GM19372 (cell line): Measurements from ENCODE around the gene ANOS1.
"Not testable (repeated sequence)": the region's sequence is repeated elsewhere in the genome, so short reads cannot be mapped to it uniquely, and the experiment has no call there.

ENCODE experiments used
- ATAC-seq: cut with Tn5 transposase; IDR thresholded peaks from one replicate; pipeline ENCODE4 v1.9.1; 2021; ENCODE audit warnings: mild to moderate bottlenecking, low read depth, moderate library complexity; ENCODE audit not compliant: unreplicated experiment

The ANOS1 gene

DNA sequence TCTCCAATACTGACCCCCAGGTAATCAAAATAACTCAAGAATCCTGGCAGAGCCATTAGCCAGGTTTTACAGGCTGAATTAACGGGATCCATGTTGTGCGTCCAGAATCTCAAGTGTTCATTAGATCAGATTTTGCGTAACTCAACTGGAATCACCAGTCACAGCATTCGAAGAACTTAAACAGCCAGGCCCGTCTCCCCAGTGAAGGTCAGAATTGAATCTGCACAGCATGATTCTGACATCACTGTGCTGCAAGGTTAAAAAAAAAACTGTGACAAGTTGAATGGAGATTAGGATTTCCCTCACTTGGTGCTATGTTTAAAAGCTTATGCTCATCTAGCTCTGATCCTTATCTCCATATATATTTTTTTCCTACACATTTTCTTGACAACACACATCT lies 96.1 kb downstream of the ANOS1 start:
- ATAC-seq, result no peak

DNA sequence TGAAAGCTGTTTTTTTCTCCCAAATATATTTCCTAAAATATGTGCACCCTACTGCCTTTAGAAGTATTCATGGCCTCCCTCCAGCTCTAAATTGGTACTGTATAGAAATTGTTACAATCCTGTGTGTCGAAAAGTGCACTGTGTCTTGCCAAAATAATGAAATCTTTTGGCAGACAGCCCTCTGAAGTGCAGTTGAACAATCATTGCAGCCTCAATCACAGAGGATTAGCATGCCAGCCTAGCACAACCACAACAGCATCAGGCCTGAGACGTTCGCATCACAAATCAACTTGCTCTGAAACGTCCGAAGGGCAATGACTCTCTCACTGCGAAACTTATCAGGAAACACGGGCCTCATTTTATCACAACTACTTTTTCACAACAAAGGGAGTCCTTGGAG lies 99.0 kb downstream of the ANOS1 start:
- no peak for ATAC-seq

DNA sequence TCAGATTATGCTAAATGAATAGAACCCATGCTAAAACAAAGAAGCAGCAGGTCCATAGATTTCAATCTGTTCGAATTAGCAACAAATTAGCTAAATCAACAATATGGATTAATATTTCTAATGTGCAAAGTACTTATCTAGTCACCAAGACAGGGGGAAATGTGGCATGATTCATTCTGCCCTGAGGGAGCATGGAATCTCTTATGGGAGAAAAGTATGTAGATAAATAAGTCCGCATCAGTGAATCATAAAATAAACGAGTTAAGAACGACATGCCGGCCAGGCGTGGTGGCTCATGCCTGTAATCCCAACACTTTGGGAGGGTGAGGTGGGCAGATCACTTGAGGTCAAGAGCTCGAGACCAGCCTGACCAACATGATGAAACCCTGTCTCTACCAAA lies 102.1 kb downstream of the ANOS1 start:
- no peak for ATAC-seq

DNA sequence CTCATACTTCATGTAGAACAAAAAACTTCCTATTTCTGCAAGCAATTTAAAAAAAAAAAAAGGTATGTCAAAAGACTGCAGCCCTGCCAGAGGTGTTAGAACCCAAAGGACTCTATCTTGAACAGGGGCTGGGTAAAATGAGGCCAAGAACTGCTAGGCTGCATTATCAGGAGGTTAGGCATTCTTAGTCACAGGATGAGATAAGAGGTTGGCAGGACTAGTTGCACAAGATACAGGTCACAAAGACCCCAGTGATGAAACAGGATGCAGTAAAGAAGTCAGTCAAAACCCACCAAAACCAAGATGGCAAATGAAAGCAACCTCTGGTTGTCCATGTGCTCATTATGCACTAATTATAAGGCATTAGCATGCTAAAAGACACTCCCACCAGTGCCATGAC lies 104.1 kb downstream of the ANOS1 start:
- no peak for ATAC-seq

DNA sequence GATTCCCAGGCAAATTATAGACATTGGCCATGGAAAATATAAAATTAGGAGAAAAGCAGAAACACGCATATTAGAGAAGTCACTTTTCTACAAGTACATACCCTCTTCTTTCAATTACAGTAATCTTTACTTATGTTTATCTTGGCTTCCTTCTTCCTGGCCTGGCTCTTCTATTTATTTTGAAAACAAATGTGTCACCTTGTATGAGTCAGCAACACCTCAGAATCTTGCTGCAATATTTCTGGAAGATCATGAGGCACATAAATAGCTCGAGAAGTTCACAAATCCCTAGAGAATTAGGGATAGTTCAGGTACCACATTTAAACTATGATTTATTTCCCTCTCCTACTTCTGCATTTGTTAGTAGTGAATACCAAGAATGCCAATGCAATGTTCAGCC lies 124.6 kb downstream of the ANOS1 start:
- no peak for ATAC-seq

DNA sequence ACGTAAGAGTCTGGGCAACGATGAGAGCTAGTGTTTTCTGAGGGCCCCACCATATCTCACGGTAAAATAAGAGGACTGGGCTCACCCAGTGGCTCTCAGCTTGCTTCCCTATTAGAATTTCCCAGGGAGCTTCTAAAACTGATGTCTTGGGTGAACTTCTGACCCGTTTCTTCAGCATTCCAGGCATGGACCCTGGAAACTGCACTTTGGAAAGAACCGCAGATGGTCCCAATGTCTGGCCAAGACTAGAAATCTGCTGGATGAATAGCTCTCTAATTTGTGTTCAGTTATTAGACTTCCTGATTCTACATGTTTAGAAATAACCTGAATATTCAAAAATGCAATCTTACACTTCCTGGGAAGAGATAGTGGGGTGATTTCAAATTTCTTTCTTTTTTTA lies 127.8 kb downstream of the ANOS1 start:
- no peak for ATAC-seq

DNA sequence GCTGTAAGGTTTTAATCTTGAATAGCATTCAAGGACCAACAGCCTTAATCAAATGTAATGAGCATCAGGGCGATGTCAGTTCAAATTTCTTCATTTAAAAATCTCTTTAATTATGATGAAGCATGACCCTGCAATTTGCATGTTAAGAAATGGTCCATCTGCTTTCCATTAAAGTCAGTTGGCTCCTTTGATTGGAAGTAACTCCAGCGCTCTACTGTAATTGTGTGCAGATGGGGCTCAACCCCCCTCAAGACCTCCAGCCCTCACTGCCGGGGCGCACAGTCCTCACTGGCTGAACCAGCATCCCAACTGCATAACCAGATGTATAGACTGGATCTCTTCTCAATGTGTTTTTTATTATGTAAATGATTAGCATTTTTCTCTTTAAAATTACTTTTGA lies 140.4 kb downstream of the ANOS1 start:
- no peak for ATAC-seq

DNA sequence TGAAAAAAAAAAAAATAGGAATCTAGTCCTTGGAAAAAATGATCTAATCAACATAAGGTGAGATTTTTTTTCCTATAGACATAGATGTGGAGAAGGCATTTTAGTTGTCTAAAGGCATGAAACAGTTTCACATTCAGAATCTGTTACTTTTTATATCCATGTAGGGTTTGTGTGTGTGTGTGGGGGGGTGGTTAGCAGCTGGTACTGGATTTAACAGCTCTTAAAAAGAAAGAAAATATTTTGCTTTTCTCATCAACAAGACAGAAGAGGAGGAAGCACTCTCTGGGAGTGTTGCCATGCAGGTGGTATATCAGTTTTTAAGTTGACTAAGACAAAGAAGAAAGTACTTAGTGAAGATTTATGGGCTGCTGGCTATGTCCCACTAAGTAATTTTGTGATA lies 145.0 kb downstream of the ANOS1 start:
- no peak for ATAC-seq

DNA sequence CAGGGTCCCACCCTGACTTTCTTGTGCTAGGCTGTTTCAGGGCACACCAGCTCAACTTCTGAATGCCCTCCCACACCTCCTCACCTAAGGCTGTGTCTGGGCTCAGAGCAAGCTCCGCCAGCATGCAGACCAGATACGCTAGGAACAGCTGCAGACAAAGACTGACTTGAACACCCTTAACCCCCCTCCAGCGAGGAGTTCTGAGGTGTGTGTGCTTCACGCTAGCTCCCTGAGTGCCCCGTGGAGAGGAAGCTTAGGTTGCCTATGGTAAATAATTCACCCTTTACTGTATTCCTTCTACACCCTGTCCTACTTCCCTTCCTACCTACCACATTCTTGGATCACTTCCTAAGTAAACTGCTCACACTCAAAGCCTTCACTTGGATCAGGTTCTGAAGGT lies 152.3 kb downstream of the ANOS1 start:
- no peak for ATAC-seq

DNA sequence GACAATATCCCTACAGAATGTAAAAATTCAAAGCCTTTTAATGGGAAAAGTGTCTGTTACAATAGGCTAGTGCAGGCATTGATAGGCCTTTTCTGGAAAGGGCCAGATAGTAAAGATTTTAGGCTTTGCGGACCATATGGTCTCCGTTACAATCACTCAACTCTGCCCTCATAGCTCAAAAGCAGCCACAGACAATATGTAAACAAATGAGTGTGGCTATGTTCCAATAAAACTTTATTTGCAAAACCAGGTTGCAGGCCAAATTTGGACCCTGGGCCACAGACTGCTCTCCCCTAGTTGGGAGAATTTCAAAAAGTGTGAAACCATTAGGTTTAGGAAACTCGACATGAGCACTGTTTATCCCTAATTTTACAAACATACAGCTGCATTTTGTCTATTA lies 155.1 kb downstream of the ANOS1 start:
- no peak for ATAC-seq

DNA sequence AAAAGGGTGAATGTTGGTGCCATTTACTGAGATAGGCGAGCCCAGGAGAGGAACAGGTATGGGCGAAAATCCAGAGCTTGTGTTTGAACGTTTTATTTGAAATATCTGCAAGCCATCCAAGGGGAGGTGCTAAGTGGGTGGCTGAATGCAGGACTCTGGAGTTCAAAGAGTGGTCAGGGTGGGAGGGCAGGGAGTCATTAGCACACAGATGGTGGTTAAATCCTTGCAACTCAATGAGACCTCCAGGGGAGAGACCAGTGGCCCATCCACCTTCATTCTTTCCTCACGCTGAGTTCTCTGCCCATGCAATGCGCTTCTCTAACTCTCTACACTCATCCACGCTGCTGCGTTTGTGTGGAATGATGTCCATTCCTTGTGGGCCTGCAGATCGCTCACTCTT lies 166.2 kb downstream of the ANOS1 start:
- ATAC-seq, result no peak

DNA sequence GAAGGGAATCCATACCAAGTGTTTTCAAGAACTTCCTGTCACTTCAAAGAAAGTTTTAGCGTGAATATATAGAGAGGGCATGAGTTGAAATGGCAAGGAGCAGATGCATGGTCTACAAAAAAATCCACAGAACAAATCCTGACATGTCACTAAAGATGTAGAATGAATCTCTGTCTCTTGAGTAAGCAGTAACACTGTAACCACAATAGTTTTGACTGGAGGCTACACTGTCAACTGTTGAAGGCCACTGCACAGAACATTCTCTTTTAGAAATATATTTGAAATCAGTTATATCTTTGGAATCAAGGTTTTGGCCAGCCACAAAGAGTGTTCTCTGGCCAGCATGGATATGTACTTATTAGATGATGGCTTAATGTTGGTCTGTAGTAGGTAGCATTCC lies 183.5 kb downstream of the ANOS1 start:
- no peak for ATAC-seq

DNA sequence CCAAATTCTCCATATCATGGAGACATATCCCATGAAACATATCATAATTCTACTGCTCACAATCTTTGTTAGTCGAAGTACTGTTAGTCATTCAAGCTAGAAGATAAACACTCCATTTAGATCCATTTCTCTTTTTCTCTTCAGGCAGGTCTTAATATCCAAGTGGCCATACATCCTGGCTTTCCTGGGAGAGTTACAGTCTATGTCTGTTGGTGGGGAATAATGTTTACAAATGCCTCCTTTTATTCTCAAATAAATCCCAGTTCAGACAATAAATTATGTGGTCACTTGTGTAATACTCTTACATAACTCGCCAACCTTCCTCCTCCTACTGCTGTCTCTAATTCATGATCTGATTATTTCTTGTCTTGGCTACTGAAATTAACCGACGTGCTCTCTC lies 185.2 kb downstream of the ANOS1 start:
- no peak for ATAC-seq

DNA sequence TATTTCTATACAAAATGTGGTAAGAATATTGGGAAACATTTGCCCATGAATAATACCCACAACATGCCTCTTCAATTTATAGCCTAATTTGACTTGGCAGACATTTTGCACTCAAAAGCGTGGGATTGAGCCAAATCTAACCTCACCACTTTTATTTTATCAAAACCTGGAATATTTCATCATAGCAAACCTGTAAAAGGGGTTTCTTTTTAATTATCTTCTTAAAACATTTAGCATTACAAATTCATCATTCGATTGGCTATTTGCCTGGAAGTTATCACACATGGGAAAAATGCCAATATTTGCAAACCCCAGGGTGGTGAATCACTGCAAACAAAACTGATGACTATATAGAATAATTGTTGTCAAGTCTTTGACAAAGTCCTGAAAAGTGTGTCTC lies 211.1 kb downstream of the ANOS1 start:
- ATAC-seq, result no peak

DNA sequence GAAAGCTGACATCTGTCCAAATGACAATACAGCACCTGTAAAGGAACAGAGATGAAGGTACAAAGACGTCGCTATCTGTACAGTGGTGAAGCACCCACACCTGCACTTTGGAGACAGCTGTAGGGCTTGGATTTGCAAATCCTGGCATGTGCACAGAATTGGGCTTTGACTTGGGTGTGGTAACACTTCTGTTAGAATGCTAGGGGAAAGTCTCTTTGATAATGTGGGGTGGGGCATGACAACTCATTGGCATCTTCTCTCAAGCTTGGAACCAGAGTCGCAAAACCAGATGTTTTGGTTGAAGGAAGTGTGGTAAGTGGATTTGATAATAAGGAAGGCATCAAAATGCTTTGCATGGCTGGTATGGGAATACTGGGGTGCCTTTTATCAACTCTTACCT lies 211.8 kb downstream of the ANOS1 start:
- no peak for ATAC-seq

DNA sequence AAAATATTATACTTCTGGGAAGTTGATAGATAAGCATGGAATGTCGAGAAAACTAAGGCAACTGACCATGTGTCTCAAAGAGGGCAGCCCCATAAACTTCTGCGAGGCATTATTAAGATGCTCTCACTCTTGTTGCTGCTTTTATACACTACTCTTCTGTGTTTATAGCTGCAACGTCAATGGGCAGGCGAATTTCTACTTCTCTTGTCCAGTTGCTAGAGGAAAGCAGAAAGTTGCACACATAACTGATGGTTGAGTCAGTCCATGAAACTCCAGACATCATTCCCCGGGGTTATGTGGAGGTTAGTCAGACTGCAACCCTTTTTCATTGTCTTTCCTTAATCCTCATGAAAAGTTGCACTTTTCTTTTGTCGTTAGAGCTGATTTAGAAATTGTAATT lies 227.5 kb downstream of the ANOS1 start:
- no peak for ATAC-seq

DNA sequence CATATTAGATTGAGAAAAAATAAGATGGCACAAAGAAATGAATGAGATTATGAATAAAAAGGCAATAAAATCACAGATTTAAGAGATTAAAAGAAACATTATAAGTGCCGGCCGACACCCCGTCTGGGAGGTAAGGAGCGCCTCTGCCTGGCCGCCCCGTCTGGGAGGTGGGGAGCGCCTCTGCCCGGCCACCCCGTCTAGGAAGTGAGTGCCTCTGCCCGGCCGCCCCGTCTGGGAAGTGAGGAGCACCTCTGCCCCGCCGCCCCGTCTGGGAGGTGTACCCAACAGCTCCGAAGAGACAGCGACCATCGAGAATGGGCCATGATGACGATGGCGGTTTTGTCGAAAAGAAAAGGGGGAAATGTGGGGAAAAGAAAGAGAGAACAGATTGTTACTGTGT lies 229.8 kb downstream of the ANOS1 start:
- not testable (repeated sequence) for ATAC-seq

DNA sequence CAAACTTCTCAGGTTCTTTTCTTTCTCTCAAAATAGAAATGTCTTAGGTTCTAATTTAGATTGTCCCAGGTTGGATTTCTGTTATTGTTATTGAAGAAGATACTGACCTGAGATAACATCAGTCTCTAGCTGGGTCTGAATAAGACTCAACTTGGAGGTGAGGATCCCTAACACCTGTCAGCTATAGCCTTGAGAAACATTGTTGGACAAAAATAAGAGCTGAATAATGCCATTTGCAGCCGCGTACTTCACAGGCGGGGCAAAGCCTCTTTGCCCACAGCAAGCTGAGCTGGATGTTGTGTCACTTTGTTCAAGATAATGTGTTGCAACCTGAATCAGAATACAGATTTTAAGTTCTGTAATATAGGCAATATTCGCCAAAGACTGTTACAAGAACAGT lies 231.7 kb downstream of the ANOS1 start:
- ATAC-seq, result no peak

DNA sequence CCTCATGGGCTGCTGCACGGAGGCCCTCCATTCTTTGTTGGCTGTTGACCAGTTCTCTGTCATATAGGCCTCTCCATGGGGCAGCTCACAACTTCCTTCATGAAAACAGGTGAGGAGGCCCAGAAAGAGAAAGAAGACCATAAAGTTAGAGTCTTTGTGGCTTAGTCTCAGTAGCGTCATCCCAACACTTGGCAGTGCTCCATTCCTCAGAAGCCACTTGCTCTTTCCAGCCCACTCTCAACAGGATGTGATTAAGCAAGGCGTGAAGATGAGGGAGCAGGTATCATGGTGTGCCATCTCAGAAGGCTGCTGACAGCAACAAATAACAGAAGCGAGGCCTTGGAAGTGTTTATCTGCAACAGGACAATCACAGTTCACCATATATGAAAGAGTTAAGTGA lies 236.9 kb downstream of the ANOS1 start:
- not testable (repeated sequence) for ATAC-seq

DNA sequence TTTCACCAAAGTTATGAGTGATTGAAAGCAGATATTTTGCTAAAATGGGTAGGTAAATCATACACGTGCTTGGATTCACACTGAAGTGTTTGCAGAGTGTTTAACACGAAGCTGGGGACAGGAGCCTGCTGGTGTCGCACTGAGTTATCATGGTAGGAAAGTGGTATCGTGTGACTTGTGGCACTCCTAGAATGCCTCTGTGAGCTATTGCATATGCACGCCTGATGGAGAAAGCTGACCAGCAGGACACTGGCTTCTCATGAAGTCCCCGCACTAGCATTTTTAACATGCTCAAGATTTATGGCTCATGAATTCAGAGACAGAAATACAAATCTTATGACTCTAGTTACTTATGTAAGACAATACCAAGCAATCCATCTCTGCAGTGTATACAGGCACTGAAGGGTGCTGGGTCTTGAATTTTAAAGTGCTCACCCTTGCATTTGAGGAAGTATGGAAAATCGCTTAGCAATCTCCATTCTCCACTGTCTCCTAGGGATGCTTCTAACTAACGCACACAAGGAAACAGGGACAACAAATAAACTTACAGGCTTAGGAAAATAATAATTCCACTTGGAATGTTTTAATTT lies 247.5 kb downstream of the ANOS1 start:
- no peak for ATAC-seq
